HG03103 (cell line): ENCODE measurements around the gene LENEP.

Experiments
- ATAC-seq: cut with Tn5 transposase; IDR thresholded peaks from one replicate; pipeline ENCODE4 v1.9.1; 2021; ENCODE audit warnings: low read depth; ENCODE audit not compliant: unreplicated experiment

The LENEP gene

DNA sequence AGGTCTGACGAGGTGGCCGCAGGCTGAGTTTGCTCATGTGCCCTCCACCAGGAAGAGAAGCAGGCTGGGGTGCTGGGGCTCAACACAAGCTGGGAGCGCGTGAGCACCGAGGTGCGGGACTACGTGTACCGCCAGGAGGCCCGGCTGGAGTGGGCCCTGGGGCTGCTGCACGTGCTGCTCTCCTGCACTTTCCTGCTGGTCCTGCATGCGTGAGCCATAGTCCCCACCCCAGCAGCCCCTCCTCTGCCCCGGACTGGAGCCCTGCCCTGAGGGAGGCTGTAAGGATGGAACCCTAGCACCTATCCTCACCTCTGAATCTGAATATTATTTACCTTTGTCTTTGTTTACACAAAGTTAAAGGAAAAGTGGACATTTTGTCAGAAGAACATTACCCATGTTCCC, 49.9 kb downstream of the LENEP start:
- ATAC-seq, result no peak

DNA sequence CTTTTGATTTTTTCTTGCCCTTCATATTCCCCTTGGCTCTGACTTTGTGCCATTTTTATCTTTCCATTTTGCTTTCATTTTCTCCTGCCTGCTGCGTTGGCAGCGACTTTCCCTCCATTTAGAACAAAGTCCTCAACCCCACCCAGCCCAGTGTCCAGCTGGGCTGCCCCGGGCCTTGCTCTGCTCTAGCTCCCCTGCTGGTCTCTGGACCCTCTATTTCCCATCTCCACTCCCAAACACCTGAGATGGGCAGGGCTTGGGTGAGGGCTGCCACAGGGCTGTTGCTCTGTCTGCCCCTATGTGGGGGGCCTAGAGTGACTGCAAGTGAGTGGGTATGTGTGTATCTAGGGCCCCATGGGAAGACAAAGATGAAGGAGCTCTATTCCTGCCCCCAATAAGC, 50.4 kb downstream of the LENEP start:
- no peak for ATAC-seq
